Lung (tissue), 12 donors: Measurements from ENCODE around the gene MISP3. TPM values are rescaled to one million over a fixed set of nuclear protein-coding genes. Genes with fewer than 3 reads are reported as not detected.

Experiments
- ATAC-seq: fragments of 200-7000 bp; cut with Tn5 transposase; one replicate; pipeline ENCODE4 v1.9.1; 2020; ENCODE audit warnings: moderate number of reproducible peaks; ENCODE audit not compliant: insufficient read depth, low FRiP score
- DNase-seq, 3 donors: peaks; one replicate each; pipeline ENCODE4 v3.0.0-alpha.2; 2013 to 2017
- H3K27ac ChIP-seq, 2 donors: one replicate each; pipeline ENCODE4 v1.5.1; 2013; ENCODE audit warnings: mild to moderate bottlenecking in 2 of 2, moderate library complexity in 2 of 2, control low read depth in 1 of 2, inconsistent platforms in 1 of 2, low read depth in 1 of 2, low read length in 1 of 2
- H3K27me3 ChIP-seq, 3 donors: one replicate each; pipeline ENCODE4 v1.5.1; 2013; ENCODE audit warnings: low read length in 2 of 3; ENCODE audit not compliant: control insufficient read depth in 3 of 3, insufficient read depth in 3 of 3
- H3K36me3 ChIP-seq, 4 donors: one replicate each; pipeline ENCODE4 v1.5.1; 2013; ENCODE audit warnings: low read length in 4 of 4, mild to moderate bottlenecking in 1 of 4, moderate library complexity in 1 of 4; ENCODE audit not compliant: control insufficient read depth in 4 of 4, insufficient read depth in 4 of 4
- H3K4me1 ChIP-seq, 5 donors: one replicate each; pipeline ENCODE4 v1.5.1; 2013; ENCODE audit warnings: low read length in 5 of 5, mild to moderate bottlenecking in 2 of 5, moderate library complexity in 1 of 5; ENCODE audit not compliant: control insufficient read depth in 5 of 5, insufficient read depth in 5 of 5
- H3K4me3 ChIP-seq: one replicate; pipeline ENCODE4 v1.5.1; 2013; ENCODE audit warnings: mild to moderate bottlenecking, control low read depth, moderate library complexity
- H3K9ac ChIP-seq, 2 donors: one replicate each; pipeline ENCODE4 v1.5.1; 2013; ENCODE audit warnings: low read length in 2 of 2, control low read depth in 1 of 2; ENCODE audit not compliant: insufficient read depth in 1 of 2
- H3K9me3 ChIP-seq, 4 donors: one replicate each; pipeline ENCODE4 v1.5.1; 2013; ENCODE audit warnings: low read length in 3 of 4, mild to moderate bottlenecking in 1 of 4, moderate library complexity in 1 of 4; ENCODE audit not compliant: control insufficient read depth in 4 of 4, insufficient read depth in 3 of 4
- whole genome bisulfite sequencing, 2 donors: extraction: QIAGEN DNeasy Blood & Tissue Kit; methylation state at CpG; one replicate each; pipeline ENCODE4 v1.1.7; 2013; 5-methylcytosine and 5-hydroxymethylcytosine counted together
- polyA plus RNA-seq, 2 donors: library from polyadenylated mRNA; stranded (reverse); fragments of 200-250 nt; gene quantifications; one replicate each; pipeline ENCODE4 v1.2.1, GENCODE V29; 2013
- total RNA-seq, 2 donors: library from RNA; depleted of rRNA in 1 of 2; stranded (reverse); fragments of >200 nt in 1 of 2; gene quantifications; one replicate each; pipeline ENCODE4 v1.2.1, GENCODE V29; 2014 to 2021
- TF ChIP-seq, protein P1 (sequence below): IDR thresholded peaks from 2 replicates; pipeline ENCODE4 v1.5.1; 2012; ENCODE audit warnings: mild to moderate bottlenecking; ENCODE audit errors: control extremely low read depth, extremely low read depth
- donor health status: control.
- donor health status: control.
- donor health status: Bipolar disorder and iron deficiency.
- donor health status: healthy.
- donor health status: DM: yes; HTN: yes; CAD: no.

The MISP3 gene
- total and polyA plus RNA-seq, 4 donors, result 3.5 to 11.2 (median 7.4) TPM

DNA sequence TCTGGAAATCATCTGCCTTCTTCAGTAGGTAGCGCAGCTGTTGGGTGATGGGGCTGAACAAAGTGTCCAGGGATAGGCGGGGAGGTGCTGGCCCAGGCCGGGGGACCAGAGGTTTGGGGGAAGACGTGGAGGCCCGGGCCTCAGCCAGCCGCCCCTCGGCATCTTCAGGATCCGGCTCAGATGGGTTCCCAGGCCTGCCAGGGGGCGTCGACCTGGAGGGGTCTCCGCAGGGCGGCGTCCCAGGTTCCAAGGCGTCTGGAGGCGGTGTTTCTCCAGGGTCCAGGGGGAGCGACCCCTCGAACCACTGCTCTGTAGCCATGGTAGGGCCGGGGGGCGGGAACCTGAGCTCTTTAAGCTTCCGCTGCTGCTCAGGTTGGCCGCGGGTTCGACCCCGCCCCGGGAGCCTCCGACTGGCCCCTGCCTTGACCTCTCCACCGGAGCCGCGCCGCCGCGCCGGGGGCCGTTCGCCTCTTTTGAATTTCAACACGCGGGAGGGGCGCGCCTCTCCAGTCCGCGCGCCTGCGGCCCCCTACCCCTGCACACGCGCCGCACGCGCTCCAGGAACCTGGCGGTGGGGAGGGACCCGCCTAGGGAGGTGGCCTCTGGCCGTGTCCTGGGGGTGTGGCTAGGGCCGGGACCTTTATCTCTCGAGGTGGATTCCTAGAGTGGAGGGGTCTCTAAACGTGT is 12.9 kb downstream of the MISP3 start, which contains the start of gene C19orf67:
Gene C19orf67 (minus strand): TSS at position 475 of the 687 bp plus-strand sequence. CDS start 156 bp downstream, at position 319.
- TF ChIP-seq, protein P1, sequence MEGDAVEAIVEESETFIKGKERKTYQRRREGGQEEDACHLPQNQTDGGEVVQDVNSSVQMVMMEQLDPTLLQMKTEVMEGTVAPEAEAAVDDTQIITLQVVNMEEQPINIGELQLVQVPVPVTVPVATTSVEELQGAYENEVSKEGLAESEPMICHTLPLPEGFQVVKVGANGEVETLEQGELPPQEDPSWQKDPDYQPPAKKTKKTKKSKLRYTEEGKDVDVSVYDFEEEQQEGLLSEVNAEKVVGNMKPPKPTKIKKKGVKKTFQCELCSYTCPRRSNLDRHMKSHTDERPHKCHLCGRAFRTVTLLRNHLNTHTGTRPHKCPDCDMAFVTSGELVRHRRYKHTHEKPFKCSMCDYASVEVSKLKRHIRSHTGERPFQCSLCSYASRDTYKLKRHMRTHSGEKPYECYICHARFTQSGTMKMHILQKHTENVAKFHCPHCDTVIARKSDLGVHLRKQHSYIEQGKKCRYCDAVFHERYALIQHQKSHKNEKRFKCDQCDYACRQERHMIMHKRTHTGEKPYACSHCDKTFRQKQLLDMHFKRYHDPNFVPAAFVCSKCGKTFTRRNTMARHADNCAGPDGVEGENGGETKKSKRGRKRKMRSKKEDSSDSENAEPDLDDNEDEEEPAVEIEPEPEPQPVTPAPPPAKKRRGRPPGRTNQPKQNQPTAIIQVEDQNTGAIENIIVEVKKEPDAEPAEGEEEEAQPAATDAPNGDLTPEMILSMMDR, result no peak
- H3K27ac ChIP-seq, result no peak within 1 kb of the TSS
- no peaks in the 10 kb centered on the region for H3K27me3 ChIP-seq
- H3K36me3 ChIP-seq, result peaks cover 0 to 10% (median 7%) of the 10 kb centered on the region in 4 donors
- no peak within 1 kb of the TSS for H3K4me3 ChIP-seq
- ATAC-seq (no peak), DNase-seq (no peak)
- 77 to 82% methylated on average over 54 of the region's 54 CpGs for WGBS, 2 donors
- no peak within 1 kb of the TSS for H3K9ac ChIP-seq
- peaks cover 0 to 18% (median 6%) of the 10 kb centered on the region in 5 donors for H3K4me1 ChIP-seq
- no peaks in the 10 kb centered on the region for H3K9me3 ChIP-seq

DNA sequence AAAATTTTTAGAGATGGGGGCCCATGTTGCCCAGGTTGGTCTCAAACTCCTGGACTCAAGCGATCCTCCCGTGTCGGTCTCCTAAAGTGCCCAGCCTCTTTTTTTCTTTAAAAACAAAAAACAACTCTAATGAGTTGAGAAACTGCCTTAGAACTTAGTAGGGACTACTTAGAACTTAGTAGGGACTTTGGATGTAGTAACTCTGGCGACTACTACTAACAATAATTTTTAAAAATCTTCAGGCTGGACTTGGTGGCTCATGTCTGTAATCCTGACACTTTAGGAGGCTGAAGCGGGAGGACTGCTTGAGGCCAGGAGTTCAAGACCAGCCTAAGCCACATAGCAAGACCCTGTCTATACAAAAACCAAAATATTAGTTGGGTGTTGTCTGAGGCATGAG is 13.5 kb downstream of the MISP3 start:
- Histone ChIP-seq H3K4me3 (no peak overlapping the region), H3K9me3 (no peaks in the 10 kb centered on the region), H3K27me3 (no peaks in the 10 kb centered on the region), H3K36me3 (peaks cover 0 to 10% (median 7%) of the 10 kb centered on the region in 4 donors), H3K27ac (no peak overlapping the region), H3K9ac (no peak overlapping the region), H3K4me1 (peaks cover 0 to 18% (median 6%) of the 10 kb centered on the region in 5 donors)
- ATAC-seq (no peak), DNase-seq (no peak)
- 92 to 95% methylated on average over 5 of the region's 5 CpGs for WGBS, 2 donors
- TF ChIP-seq, protein P1, result no peak

DNA sequence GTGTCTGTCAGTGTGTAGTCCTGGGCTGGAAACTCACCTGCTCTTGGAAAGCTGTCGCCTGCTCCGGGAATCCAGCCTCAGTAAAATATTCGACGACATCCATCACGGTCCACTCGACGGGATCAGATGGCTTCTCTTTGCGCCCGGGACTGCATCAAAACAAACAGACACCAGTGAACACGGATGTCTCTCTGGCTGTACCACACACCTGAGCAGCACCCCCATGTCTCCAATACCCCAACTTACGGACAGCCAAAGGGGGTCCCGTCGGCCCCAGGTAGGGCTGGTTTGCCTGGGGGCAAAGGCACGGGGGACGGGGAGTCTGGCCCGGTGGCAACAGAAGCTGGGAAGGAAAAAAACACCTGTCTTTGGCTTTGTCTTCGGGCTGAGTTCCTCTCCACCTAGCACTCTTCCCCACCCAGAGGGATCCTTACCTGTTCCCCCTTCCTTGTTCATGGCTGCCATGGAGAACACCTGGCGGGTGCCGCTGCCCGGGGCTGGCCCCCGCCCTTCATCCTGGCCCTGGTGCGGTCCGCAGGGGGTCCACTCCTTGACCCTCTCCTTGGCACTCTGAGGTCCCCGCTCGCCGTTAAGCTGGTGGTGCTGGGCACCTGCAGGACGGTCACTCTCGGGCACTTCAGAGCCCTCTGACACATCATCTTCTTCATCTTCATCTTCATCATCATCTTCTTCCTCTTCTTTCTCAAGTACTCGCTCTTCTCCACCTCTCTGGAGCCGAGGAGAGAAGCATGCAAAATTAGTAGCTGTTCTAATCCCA is 16.2 kb downstream of the MISP3 start:
- TF ChIP-seq, protein P1, result no peak
- Histone ChIP-seq H3K9ac (no peak overlapping the region), H3K27ac (no peak overlapping the region), H3K27me3 (no peaks in the 10 kb centered on the region), H3K4me1 (peaks cover 0 to 9% (median 0%) of the 10 kb centered on the region in 5 donors), H3K9me3 (peaks cover 0 to 9% (median 2%) of the 10 kb centered on the region in 4 donors), H3K36me3 (peaks cover 0 to 17% (median 9%) of the 10 kb centered on the region in 4 donors), H3K4me3 (no peak overlapping the region)
- DNase-seq (no peak), ATAC-seq (no peak)
- 92% methylated on average over 28 to 30 of the region's 30 CpGs for WGBS, 2 donors
